ENCODE data around the gene E2F7. TPM values are rescaled to one million over a fixed set of nuclear protein-coding genes. Genes with fewer than 3 reads are reported as not detected.

E2F7 gene
- total and polyA plus RNA-seq, 2 of the 13 experiments (the other 11 are each of a cell fraction or from before 2014, with no cell fraction given), result 1.7 to 7.3 TPM

DNA sequence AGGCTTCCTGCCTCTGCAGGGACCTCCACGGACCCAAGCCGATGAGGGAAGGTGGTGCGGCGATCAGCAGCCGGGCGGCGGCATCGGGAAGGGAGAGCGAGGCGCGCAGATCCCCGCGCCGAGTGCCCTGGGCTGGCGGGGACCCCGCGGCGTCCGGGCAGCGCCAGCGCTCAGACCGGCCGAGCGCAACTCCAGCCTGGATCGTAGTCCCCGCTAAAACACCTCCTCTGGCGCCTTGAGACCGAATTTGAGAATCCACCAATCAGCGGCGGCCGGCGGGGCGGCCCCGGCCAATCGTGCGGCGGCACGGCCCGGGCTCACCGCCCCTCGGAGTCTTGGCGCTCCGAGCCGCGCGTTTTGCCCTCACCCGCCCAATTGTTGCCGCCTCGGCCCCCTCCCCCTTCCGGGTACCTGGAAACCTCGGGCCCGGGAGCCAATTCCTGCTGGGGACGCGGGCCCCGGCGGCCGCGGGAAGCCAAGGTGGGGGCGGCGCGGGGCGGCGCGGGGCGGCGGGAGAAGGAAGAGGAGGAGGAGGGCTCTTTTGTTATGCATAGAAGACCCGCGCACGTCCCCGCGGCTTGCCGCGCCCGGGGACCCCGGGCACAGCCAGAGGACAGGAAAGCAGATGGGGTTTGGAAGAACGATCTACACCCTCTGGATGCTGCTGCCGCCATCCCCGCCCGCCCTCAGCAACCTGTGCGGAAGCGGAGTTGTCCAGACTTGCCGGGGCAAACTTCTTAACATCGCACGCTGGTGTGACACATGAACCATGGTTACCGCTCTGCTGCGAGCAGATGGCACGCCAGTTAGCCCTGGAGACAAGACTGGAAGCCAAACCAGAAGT is at the start of gene E2F7 (continued):
- TF ChIP-seq GLI4 (CRISPR knock-in tag; IDR thresholded peaks at IDR 0.05; ENCODE audit: borderline replicate concordance) (no peak), NRL (CRISPR knock-in tag; IDR thresholded peaks at IDR 0.05; ENCODE audit: borderline replicate concordance) (peak; percentile 55; the same call in 1 of the 2 replicates), KLF16 (CRISPR knock-in tag; IDR thresholded peaks at IDR 0.05) (no peak), BCL6 (CRISPR knock-in tag; IDR thresholded peaks at IDR 0.05) (no peak), ZNF780A (CRISPR knock-in tag; IDR thresholded peaks at IDR 0.05) (no peak), CBFB (CRISPR knock-in tag; IDR thresholded peaks at IDR 0.05) (0 out of 2 replicates have a peak, but pooled peaks have one; percentile 11), GLMP (CRISPR knock-in tag; IDR thresholded peaks at IDR 0.05; ENCODE audit: borderline replicate concordance) (no peak), MTF2 (CRISPR knock-in tag; IDR thresholded peaks at IDR 0.05; ENCODE audit: borderline replicate concordance) (peak; percentile 57; the same call in 1 of the 2 replicates), EP300 (IDR thresholded peaks at IDR 0.05; ENCODE audit: low read depth in 2 of 2, low read length in 2 of 2) (no peak), EP300 (CRISPR knock-in tag; IDR thresholded peaks at IDR 0.05; ENCODE audit: borderline replicate concordance) (no peak), ZNF562 (CRISPR knock-in tag; IDR thresholded peaks at IDR 0.05; ENCODE audit: borderline replicate concordance) (no peak), NFYB (CRISPR knock-in tag; IDR thresholded peaks at IDR 0.05) (peak; percentile 86), ZBTB33 (CRISPR knock-in tag; IDR thresholded peaks at IDR 0.05) (no peak), GATA4 (IDR thresholded peaks at IDR 0.05; ENCODE audit: borderline replicate concordance, low read depth) (no peak), ZSCAN9 (CRISPR knock-in tag; IDR thresholded peaks at IDR 0.05; ENCODE audit: borderline replicate concordance) (no peak; the same call in 1 of the 2 replicates), SIN3A (IDR thresholded peaks at IDR 0.05; ENCODE audit: borderline replicate concordance, low read depth, low read length) (peak; percentile 33; the same call in 1 of the 2 replicates)
- TF ChIP-seq, protein P1, sequence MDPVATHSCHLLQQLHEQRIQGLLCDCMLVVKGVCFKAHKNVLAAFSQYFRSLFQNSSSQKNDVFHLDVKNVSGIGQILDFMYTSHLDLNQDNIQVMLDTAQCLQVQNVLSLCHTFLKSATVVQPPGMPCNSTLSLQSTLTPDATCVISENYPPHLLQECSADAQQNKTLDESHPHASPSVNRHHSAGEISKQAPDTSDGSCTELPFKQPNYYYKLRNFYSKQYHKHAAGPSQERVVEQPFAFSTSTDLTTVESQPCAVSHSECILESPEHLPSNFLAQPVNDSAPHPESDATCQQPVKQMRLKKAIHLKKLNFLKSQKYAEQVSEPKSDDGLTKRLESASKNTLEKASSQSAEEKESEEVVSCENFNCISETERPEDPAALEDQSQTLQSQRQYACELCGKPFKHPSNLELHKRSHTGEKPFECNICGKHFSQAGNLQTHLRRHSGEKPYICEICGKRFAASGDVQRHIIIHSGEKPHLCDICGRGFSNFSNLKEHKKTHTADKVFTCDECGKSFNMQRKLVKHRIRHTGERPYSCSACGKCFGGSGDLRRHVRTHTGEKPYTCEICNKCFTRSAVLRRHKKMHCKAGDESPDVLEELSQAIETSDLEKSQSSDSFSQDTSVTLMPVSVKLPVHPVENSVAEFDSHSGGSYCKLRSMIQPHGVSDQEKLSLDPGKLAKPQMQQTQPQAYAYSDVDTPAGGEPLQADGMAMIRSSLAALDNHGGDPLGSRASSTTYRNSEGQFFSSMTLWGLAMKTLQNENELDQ (CRISPR knock-in tag; IDR thresholded peaks at IDR 0.05; ENCODE audit: borderline replicate concordance), result no peak
- TF ChIP-seq, protein P2, sequence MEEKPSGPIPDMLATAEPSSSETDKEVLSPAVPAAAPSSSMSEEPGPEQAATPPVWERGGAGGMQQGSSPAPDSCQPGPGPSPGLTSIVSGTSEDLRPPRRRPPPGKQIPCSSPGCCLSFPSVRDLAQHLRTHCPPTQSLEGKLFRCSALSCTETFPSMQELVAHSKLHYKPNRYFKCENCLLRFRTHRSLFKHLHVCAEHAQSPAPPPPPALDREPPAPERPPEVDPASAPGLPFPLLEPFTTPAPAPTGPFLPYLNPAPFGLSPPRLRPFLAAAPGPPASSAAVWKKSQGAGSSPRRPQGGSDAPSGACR (CRISPR knock-in tag; IDR thresholded peaks at IDR 0.05), result 0 out of 2 replicates have a peak, but pooled peaks have one; percentile 35
- TF ChIP-seq, protein P3, sequence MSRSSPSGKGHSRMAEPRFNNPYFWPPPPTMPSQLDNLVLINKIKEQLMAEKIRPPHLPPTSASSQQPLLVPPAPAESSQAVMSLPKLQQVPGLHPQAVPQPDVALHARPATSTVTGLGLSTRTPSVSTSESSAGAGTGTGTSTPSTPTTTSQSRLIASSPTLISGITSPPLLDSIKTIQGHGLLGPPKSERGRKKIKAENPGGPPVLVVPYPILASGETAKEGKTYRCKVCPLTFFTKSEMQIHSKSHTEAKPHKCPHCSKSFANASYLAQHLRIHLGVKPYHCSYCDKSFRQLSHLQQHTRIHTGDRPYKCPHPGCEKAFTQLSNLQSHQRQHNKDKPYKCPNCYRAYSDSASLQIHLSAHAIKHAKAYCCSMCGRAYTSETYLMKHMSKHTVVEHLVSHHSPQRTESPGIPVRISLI (CRISPR knock-in tag; IDR thresholded peaks at IDR 0.05; ENCODE audit: borderline replicate concordance), result no peak
